ENCODE results near the gene TFF2. TPM values are rescaled to one million over a fixed set of nuclear protein-coding genes. Genes with fewer than 3 reads are reported as not detected.

TFF2 gene
- polyA plus RNA-seq, 1 of the 3 experiments (the other 2 are of a cell fraction) = not detected

GRCh38 chr21:42343556-42343955, 7.2 kb downstream of the TFF2 start:
- POLR2A ChIA-PET = no interaction called here
- no peak overlapping the region for H3K27ac ChIP-seq (ENCODE audit: low read depth in 2 of 2, low read length in 1 of 2)
- 36% methylated on average over 6 of the region's 6 CpGs for WGBS (ENCODE audit: low lambda C conversion rate)
- DNase-seq = no peak
- no peaks in the 10 kb centered on the region for H3K4me1 ChIP-seq (ENCODE audit: control insufficient read depth in 1 of 2, insufficient read depth in 2 of 2, low read depth in 1 of 2, low read length in 1 of 2)
- H3K9ac ChIP-seq = no peak overlapping the region
- no peak for TF ChIP-seq TCF12 (IDR thresholded peaks at IDR 0.05)
- TF ChIP-seq CTCF (IDR thresholded peaks at IDR 0.05) = no peak
- no peak for TF ChIP-seq FOSL2 (IDR thresholded peaks at IDR 0.05; ENCODE audit: borderline replicate concordance, low read depth)
- no peak for TF ChIP-seq EZH2phosphoT487 (IDR thresholded peaks at IDR 0.05; ENCODE audit: borderline replicate concordance, low read depth)
- TF ChIP-seq RAD21 (IDR thresholded peaks at IDR 0.05; ENCODE audit: low read length) = no peak
- no peak for TF ChIP-seq NRF1 (IDR thresholded peaks at IDR 0.05; ENCODE audit: low read depth, low read length)
- TF ChIP-seq PBX3 (IDR thresholded peaks at IDR 0.05) = no peak
- TF ChIP-seq SMC3 (IDR thresholded peaks at IDR 0.05; ENCODE audit: low read depth, low read length) = no peak
- TF ChIP-seq REST (IDR thresholded peaks at IDR 0.05; ENCODE audit: low read depth, low read length) = no peak
- TF ChIP-seq USF2 (IDR thresholded peaks at IDR 0.05; ENCODE audit: borderline replicate concordance, low read depth, low read length) = no peak
- TF ChIP-seq IRF3 (IDR thresholded peaks at IDR 0.05; ENCODE audit: low read depth, low read length) = no peak
- TF ChIP-seq ELF1 (IDR thresholded peaks at IDR 0.05) = no peak
- TF ChIP-seq GABPA (IDR thresholded peaks at IDR 0.05; ENCODE audit: low read depth) = no peak
- no peaks in the 10 kb centered on the region for H3K36me3 ChIP-seq (replicated peaks in 1 of 2; ENCODE audit: control insufficient read depth in 1 of 2, insufficient read depth in 2 of 2, low read length in 1 of 2)
- H2AFZ ChIP-seq (ENCODE audit: low read depth) = no peak overlapping the region
- H3K27me3 ChIP-seq (ENCODE audit: insufficient read depth) = no peaks in the 10 kb centered on the region
- no peaks in the 10 kb centered on the region for H3K9me3 ChIP-seq
- H3K9me2 ChIP-seq = no peaks in the 10 kb centered on the region
- no peaks in the 10 kb centered on the region for H4K20me1 ChIP-seq (ENCODE audit: insufficient read depth)
- CTCF ChIA-PET = no interaction called here
- no peaks in the 10 kb centered on the region for H3F3A ChIP-seq (replicated peaks; ENCODE audit: insufficient read depth)
- H3K4me2 ChIP-seq = no peak overlapping the region
- H3K79me2 ChIP-seq (ENCODE audit: insufficient read depth) = no peaks in the 10 kb centered on the region
- no peak overlapping the region for H3K4me3 ChIP-seq (ENCODE audit: low read depth in 2 of 2, low read length in 1 of 2)

All from SK-N-SH (cell line).